Measurements from ENCODE around the gene ACVR1B.

Gene ACVR1B

GRCh38 chr12:52006726-52007157 is 55.2 kb downstream of the ACVR1B start, which contains the start of gene TAMALIN:
Gene TAMALIN, plus strand, starts transcription at chr12:52006946. Its CDS starts 74 bp downstream, at chr12:52007020.
- DNase-seq: peak; percentile 82 to 86

- peak; percentile 55 to 68 for DNase-seq
Observed at GRCh38 chr12:52007158-52007921, 55.8 kb downstream of the ACVR1B start.

- DNase-seq: no peak
Observed at GRCh38 chr12:52007982-52008510, 56.5 kb downstream of the ACVR1B start.

- no peak for DNase-seq
Observed at GRCh38 chr12:52009081-52009751, 57.7 kb downstream of the ACVR1B start.

GRCh38 chr12:52010152-52010622 is 58.7 kb downstream of the ACVR1B start:
- DNase-seq: no peak

GRCh38 chr12:52010692-52011601 is 59.4 kb downstream of the ACVR1B start:
- no peak for DNase-seq

GRCh38 chr12:52011602-52012214 is 60.2 kb downstream of the ACVR1B start:
- DNase-seq: no peak

GRCh38 chr12:52013626-52014310 is 62.3 kb downstream of the ACVR1B start:
- DNase-seq: no peak

- no peak for DNase-seq
Observed at GRCh38 chr12:52014567-52015530, 63.4 kb downstream of the ACVR1B start.

- no peak for DNase-seq
Observed at GRCh38 chr12:52015532-52016041, 64.1 kb downstream of the ACVR1B start.

GRCh38 chr12:52018433-52019112 is 67.1 kb downstream of the ACVR1B start:
- no peak for DNase-seq

- no peak for DNase-seq
Observed at GRCh38 chr12:52019113-52019770, 67.7 kb downstream of the ACVR1B start.

GRCh38 chr12:52020539-52021336 is 69.2 kb downstream of the ACVR1B start:
- DNase-seq: peak; percentile 64 to 66

GRCh38 chr12:52022841-52023181 is 71.3 kb downstream of the ACVR1B start:
- DNase-seq: no peak

- DNase-seq: peak; percentile 89 to 92
Observed at GRCh38 chr12:52023182-52023975, 71.9 kb downstream of the ACVR1B start.

GRCh38 chr12:52023976-52024688 is 72.6 kb downstream of the ACVR1B start:
- DNase-seq: no peak

- peak; percentile 32 to 33 for DNase-seq
Observed at GRCh38 chr12:52024845-52025230, 73.3 kb downstream of the ACVR1B start.

Measured in activated CD4-positive, alpha-beta T cell treated with anti-CD3 and anti-CD28 coated beads for 4 hours (primary cell).